ENCODE results near the gene APP. TPM values are rescaled to one million over a fixed set of nuclear protein-coding genes. Genes with fewer than 3 reads are reported as not detected.
A peak's percentile ranks its signal among the peaks of the same experiment; 100 is the strongest.

APP gene
- polyA plus RNA-seq, 1 experiment = 964 TPM

DNA sequence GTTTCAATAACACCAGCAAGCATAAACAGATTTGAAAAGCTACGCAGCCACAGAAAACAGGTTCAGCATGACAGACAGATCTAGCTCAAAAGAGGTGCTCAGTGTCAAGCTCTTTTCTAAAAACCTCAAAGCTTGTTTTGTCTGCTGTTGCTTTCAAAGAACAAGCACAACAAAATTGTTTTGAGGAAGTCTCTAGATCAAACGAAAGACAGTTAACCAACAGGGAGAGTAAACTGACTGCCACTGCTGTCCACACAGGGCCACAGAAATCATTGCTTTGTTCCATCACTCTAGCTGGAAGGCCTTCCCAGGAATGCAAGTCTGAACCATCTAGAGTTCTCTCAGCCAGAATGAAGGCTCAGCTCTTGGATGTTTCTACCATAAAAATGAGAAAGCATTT, 12.8 kb downstream of the APP start:
- DNase-seq (ENCODE audit: low read depth) = no peak
- H3K4me3 ChIP-seq (ENCODE audit: low read depth, low read length) = no peak overlapping the region
- no peaks in the 10 kb centered on the region for H3K36me3 ChIP-seq (ENCODE audit: control insufficient read depth, insufficient read depth, low read length)
- H3K27me3 ChIP-seq (ENCODE audit: control insufficient read depth, insufficient read depth, low read length) = no peaks in the 10 kb centered on the region
- CTCF ChIA-PET = interaction anchor here (1.0 to 1.5 kb wide), 2 partner anchors 13 to 262 kb away, joined by 4 to 11 read pairs; partner anchors contain the start of gene APP
- TF ChIP-seq, protein P1, sequence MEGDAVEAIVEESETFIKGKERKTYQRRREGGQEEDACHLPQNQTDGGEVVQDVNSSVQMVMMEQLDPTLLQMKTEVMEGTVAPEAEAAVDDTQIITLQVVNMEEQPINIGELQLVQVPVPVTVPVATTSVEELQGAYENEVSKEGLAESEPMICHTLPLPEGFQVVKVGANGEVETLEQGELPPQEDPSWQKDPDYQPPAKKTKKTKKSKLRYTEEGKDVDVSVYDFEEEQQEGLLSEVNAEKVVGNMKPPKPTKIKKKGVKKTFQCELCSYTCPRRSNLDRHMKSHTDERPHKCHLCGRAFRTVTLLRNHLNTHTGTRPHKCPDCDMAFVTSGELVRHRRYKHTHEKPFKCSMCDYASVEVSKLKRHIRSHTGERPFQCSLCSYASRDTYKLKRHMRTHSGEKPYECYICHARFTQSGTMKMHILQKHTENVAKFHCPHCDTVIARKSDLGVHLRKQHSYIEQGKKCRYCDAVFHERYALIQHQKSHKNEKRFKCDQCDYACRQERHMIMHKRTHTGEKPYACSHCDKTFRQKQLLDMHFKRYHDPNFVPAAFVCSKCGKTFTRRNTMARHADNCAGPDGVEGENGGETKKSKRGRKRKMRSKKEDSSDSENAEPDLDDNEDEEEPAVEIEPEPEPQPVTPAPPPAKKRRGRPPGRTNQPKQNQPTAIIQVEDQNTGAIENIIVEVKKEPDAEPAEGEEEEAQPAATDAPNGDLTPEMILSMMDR (IDR thresholded peaks at IDR 0.05; ENCODE audit: insufficient read depth, low read depth, low read length) = no peak
- POLR2A ChIA-PET = no interaction called here

DNA sequence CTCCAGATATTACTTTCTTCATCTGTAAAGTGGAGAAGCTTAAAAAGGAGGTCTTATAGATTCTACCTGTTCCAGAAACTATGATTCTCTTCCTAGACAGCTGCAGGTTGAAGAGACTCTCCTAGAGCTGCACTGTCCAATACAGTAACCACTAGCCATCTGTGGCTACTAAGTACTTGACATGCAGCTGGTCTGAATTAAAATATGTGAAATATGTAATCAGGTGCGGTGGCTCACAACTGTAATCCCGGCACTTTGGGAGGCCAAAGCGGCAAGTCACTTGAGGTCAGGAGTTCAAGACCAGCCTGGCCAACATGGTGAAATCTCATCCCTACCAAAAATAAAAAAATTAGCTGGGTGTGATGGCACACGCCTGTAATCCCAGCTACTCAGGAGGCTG, 15.8 kb downstream of the APP start:
- TF ChIP-seq, protein P1 (IDR thresholded peaks at IDR 0.05; ENCODE audit: insufficient read depth, low read depth, low read length) = no peak
- ChIA-PET POLR2A (interaction anchor here (0.6 kb wide), 1 partner anchor 18 kb away, joined by 3 read pairs; no protein-coding TSS in a partner anchor), CTCF (interaction anchor here (1.1 kb wide), 1 partner anchor 23 kb away, joined by 3 read pairs; no protein-coding TSS in a partner anchor)
- H3K27me3 ChIP-seq (ENCODE audit: control insufficient read depth, insufficient read depth, low read length) = no peaks in the 10 kb centered on the region
- no peaks in the 10 kb centered on the region for H3K36me3 ChIP-seq (ENCODE audit: control insufficient read depth, insufficient read depth, low read length)
- no peak for DNase-seq (ENCODE audit: low read depth)
- no peak overlapping the region for H3K4me3 ChIP-seq (ENCODE audit: low read depth, low read length)

DNA sequence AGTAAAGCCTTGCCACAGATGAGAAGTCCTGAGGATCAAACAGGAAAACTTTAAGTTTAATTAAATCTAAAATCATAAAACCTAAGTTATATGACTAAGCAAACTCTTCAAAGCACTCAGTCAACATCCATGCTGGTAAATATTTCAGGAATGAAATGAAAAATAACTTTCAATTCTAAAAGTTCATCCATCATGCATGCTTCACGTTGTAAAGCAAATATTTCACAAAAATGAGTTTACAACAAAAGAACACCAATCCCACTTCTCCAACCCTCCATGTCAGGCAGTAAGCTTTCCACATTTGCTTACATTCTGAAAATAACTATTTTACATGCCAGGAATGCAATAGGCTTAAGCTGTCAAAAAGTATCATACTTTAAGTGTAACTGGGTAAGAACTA, 16.8 kb downstream of the APP start:
- no peaks in the 10 kb centered on the region for H3K36me3 ChIP-seq (ENCODE audit: control insufficient read depth, insufficient read depth, low read length)
- DNase-seq (ENCODE audit: low read depth) = peak; percentile 60
- H3K4me3 ChIP-seq (ENCODE audit: low read depth, low read length) = no peak overlapping the region
- TF ChIP-seq, protein P1 (IDR thresholded peaks at IDR 0.05; ENCODE audit: insufficient read depth, low read depth, low read length) = no peak
- no peaks in the 10 kb centered on the region for H3K27me3 ChIP-seq (ENCODE audit: control insufficient read depth, insufficient read depth, low read length)
- POLR2A ChIA-PET = interaction anchor here (0.6 kb wide), 1 partner anchor 34 kb away, joined by 3 read pairs; no protein-coding TSS in a partner anchor
- CTCF ChIA-PET = interaction anchor here (1.1 kb wide), 1 partner anchor 579 kb away, joined by 3 read pairs; no protein-coding TSS in a partner anchor

DNA sequence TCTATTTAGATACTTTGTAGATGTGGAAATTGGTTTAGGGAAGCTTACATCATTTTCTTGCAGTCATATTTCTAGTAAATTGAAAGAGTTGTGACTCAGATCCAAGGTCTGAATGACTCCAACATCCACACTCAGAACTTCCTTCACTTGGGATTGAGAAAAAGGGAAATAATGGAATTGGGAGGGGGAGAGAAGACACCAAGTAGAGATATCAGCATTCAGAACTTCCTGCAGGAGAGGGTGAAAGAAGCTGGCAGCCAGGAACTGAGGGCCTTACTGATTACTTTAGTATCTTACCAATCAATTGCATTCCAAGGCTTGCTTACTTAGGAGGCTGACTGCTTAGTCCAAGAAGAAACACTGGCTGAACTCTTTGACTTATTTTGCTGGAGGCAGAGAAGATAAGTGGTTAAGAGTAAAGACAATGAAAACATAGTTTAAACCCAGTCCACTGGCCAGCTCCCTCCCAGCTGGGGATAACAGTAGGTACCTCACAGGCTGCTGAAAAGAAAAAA, 21.7 kb downstream of the APP start:
- no peak for DNase-seq (ENCODE audit: low read depth)
- no peaks in the 10 kb centered on the region for H3K27me3 ChIP-seq (ENCODE audit: control insufficient read depth, insufficient read depth, low read length)
- H3K4me3 ChIP-seq (ENCODE audit: low read depth, low read length) = no peak overlapping the region
- ChIA-PET CTCF (interaction anchor here (2.0 kb wide), 1 partner anchor 19 kb away, joined by 8 read pairs; no protein-coding TSS in a partner anchor), POLR2A (no interaction called here)
- TF ChIP-seq, protein P1 (IDR thresholded peaks at IDR 0.05; ENCODE audit: insufficient read depth, low read depth, low read length) = no peak
- H3K36me3 ChIP-seq (ENCODE audit: control insufficient read depth, insufficient read depth, low read length) = no peaks in the 10 kb centered on the region

DNA sequence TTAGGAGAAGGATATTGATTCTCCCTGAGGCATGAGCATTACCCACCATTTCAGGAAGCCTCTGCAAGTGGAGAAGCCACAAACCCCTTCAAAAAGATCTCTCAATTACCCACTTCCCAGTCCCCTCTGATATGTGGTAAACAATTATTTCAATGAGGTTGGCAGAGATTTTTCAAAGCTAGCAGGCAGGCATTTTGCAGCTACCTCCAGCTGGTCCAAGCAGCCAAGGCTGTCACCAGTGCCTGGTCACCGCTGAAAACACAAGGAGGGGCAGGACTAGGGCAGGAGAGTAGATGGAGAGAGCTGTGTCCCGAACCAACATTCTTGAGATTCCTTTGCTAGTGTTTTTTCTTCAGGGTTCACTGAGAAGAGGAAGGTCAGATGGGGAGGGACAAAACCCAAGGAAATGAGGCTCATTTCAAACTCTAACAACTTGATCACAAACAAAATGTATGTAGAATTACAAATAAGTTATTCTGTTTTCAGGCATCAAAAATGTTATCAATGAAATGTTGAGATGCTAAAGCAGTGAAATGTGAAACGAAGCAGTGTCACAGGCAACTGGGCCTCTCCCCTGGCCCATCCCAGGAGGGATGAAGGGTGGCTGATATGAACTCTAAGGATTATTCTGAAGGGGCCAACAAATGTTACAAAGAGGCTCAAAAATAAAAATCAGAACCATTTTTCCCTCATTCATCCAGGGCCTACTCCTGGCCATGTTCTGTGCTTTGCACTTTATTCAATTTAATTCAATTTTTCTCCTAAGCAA, 22.3 kb downstream of the APP start:
- DNase-seq (ENCODE audit: low read depth) = no peak
- TF ChIP-seq, protein P1 (IDR thresholded peaks at IDR 0.05; ENCODE audit: insufficient read depth, low read depth, low read length) = no peak
- Histone ChIP-seq H3K36me3 (ENCODE audit: control insufficient read depth, insufficient read depth, low read length) (no peaks in the 10 kb centered on the region), H3K27me3 (ENCODE audit: control insufficient read depth, insufficient read depth, low read length) (no peaks in the 10 kb centered on the region), H3K4me3 (ENCODE audit: low read depth, low read length) (no peak overlapping the region)
- ChIA-PET CTCF (interaction anchor here (1.8 to 2.0 kb wide), 2 partner anchors 20 to 22 kb away, joined by 4 to 8 read pairs; partner anchors contain the start of gene APP), POLR2A (interaction anchor here (0.5 kb wide), 1 partner anchor 19 kb away, joined by 5 read pairs; no protein-coding TSS in a partner anchor)

Measured in BJ (cell line).